Activated CD4-positive, alpha-beta T cell treated with anti-CD3 and anti-CD28 coated beads, Interleukin-2, Interleukin-4, amounts not matched to agents 100 ng/mL and 50 ng/mL, durations not matched to agents 16 hours and 8 hours (primary cell): ENCODE measurements around the gene LTF.
"Not testable (repeated sequence)": the region's sequence is repeated elsewhere in the genome, so short reads cannot be mapped to it uniquely, and the experiment has no call there.

Source experiments
- DNase-seq: peaks from one replicate; pipeline ENCODE4 v3.0.0-alpha.2; 2020; ENCODE audit warnings: low spot score

The LTF gene

DNA sequence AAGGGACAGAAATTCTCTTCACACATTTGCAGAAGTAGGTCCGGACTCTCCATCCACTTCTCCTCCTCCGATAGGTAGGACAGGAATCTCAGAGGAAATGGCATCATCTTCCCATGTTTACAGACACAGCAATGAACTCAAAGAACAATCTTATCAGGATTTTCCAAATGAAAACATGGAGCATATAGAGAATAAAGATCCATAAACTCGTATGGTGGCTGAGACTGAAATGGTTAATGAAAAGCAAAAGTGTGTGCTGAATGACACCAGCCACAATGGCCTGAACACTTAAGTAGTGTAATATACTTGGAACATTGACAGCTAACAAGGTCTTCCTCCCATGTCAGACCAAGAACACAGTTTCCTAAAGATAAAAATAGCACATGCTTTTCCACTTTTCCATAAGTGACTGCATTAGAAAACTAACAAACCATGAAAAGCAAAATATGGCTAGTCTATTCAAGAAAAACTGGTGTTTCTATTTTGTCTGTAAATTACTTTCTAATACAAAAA, 51.9 kb downstream of the LTF start:
- DNase-seq, result no peak

- DNase-seq, result no peak
These were observed 53.4 kb downstream of the LTF start for GRCh38 chr3:46411271-46411670.

DNA sequence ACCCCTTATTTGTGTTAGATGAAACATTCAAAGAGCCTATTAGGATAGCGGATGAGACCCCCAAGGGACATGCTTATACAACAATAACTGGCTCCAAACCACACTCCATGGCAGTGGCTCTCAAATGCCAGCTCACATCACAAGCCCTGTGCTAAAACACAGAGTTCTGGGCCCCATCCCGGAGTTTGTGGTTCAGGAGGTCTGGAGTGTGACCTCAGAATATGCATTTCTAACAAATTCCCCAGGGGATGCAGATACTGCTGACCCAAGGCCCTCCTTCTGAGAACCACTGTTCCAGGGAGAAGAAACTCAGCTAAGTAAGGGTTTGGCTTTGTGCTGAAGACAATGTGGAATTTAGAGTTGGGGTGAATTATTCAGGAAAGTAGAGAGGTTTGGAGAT, 54.0 kb downstream of the LTF start:
- no peak for DNase-seq

DNA sequence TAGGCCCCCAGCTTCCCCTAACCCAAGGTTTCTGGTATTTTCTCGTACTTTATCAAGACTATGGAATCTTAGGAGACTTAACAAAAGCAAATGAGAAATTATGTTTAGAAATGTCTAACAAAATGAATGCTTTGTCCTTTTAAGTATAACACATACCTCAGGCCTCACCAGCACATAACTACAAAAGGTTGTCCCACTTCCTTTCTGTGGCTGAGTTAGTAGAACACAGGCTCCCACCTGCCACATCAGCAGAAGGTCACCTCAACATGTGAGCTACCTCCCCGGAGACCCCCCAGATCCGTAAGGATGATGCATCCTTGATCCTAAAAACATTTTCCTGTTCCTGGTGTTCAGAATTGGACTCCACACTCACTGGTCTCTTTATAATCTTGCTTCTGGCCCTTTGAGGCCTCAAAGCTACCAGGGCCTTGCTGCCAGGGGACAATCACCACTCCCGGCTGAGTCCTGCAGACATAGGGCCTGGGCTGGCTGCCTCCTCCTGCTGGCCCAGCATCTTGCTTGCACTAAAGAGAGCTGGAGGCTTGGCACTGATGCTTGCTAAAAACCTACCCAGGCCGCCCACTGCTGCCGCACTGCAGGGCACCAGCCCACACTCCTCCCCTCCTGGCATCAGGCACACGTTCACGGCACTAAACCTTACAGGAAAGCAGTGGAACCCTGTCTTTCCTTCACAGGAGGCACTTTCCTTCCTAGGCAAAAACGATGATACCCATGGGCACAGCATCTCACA, 54.8 kb downstream of the LTF start:
- no peak for DNase-seq

GRCh38 chr3:46408853-46409252, 55.9 kb downstream of the LTF start:
- DNase-seq, result no peak

DNA sequence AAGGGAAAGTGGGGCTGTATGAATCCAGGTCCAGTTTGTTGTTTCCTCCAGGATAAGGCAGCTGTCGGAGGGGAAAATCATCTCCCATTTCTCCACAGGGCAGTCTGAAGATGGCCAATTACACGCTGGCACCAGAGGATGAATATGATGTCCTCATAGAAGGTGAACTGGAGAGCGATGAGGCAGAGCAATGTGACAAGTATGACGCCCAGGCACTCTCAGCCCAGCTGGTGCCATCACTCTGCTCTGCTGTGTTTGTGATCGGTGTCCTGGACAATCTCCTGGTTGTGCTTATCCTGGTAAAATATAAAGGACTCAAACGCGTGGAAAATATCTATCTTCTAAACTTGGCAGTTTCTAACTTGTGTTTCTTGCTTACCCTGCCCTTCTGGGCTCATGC, 56.7 kb downstream of the LTF start:
- DNase-seq, result no peak

DNA sequence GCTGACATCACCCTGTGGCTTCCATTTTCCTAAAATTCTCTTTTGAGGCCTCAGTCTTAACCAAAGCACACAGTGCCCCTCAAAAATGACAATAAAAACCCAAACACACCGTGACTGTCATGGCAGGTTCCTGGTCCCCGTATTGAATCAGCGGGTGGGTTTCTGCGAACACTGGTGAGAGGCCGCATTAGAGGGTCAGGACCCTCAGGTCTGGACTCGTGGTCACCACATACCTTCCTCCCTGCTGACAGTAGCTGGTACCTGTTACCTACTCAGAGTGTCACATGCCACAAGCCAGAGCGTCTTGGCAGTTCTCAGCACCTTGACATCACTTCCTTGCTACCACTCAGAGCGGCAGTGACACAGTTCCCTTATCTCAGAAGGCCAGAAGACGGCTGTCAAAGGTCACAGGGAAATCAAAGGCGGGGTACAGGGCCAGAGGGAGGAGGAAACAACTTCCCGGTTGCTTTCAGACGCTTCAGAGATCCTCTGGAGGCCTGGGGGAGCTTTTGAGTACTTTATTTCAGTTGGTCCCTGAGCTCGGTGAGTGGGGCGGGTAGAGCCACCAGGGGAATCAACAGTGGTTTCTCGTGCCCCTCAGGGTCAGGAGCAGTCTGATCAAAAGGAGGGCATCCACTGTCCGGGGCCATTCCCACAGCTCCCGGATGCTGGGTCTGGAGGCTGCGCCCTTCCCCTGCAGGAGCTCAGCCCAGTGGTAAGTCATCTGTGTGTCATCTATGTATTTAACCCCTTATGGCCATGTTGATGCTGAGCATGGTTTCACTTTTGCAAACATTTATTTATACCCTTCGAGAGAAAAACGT, 57.7 kb downstream of the LTF start, which contains the start of the genes CCR5AS and CCRL2:
CCR5AS (minus strand) TSS at position 279 of the 824 bp plus-strand sequence.
CCRL2 (plus strand) TSS at position 472 of the 824 bp plus-strand sequence. CDS start 821 bp downstream, outside the sequence.
- peak; percentile 44 for DNase-seq

- no peak for DNase-seq
These were observed 58.3 kb downstream of the LTF start for GRCh38 chr3:46406443-46406787.

- DNase-seq, result no peak
These were observed 59.2 kb downstream of the LTF start for GRCh38 chr3:46405301-46406019.

- DNase-seq, result not testable (repeated sequence)
These were observed 61.8 kb downstream of the LTF start for GRCh38 chr3:46402902-46403301.

DNA sequence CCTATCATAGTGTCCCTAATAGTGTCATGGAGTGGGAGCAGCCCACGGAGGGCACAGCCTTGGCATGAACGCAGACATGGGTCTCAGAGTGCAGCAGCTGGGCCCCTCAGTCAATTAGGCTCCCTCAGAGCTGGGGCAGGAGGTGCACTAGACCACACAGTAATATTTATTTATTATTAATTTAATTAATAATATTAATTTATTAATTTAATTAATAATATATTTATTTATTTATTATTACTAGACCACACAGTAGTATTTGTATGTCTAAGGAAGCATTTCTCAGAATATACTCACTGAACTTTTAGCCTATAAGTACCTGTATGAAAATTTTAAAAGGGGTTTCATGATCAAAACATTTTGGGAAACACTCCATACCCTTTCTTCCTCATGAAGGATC, 63.1 kb downstream of the LTF start:
- no peak for DNase-seq

DNA sequence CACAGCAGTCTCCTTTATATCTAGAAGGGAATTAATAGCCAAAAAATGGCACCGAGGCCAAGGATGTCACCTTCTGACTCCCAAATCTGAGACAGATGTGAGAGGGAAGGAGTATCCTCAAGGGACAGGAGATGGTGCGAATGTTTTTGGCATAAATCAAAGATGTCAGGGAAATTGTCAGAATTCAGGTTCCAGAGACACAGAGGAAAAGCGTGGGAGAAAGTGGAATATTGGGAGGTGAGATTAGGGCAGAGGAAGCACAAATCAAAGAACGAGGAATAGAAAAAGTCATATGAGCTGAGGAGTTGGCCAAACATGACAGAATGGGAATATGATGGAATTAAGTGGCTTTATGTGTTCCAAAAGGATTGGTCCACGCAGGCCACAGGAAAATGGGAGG, 63.9 kb downstream of the LTF start:
- no peak for DNase-seq

- no peak for DNase-seq
These were observed 64.5 kb downstream of the LTF start for GRCh38 chr3:46400000-46400734.

DNA sequence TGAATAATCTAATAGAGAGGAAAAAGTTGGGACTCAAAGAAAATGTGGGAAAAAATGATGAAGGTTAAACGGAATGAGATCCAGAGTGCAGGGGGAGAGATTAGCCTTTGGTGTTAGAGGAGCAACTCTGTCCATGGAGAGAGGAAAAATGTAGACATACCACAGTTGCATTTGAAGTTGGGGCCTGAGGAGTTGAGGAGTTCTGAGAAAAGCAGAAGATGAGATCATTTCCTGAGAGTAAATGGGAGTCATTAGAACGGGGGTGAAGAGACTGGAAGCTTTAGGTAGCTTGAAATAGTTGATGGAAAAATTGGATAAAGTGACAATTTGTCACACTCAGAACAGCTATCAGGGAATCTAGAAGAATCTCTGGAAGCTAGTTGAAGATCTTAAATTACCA, 65.1 kb downstream of the LTF start:
- DNase-seq, result no peak

GRCh38 chr3:46399098-46399497, 65.6 kb downstream of the LTF start:
- no peak for DNase-seq

GRCh38 chr3:46398186-46398955, 66.3 kb downstream of the LTF start:
- DNase-seq, result no peak

GRCh38 chr3:46397111-46397510, 67.6 kb downstream of the LTF start:
- DNase-seq, result no peak

DNA sequence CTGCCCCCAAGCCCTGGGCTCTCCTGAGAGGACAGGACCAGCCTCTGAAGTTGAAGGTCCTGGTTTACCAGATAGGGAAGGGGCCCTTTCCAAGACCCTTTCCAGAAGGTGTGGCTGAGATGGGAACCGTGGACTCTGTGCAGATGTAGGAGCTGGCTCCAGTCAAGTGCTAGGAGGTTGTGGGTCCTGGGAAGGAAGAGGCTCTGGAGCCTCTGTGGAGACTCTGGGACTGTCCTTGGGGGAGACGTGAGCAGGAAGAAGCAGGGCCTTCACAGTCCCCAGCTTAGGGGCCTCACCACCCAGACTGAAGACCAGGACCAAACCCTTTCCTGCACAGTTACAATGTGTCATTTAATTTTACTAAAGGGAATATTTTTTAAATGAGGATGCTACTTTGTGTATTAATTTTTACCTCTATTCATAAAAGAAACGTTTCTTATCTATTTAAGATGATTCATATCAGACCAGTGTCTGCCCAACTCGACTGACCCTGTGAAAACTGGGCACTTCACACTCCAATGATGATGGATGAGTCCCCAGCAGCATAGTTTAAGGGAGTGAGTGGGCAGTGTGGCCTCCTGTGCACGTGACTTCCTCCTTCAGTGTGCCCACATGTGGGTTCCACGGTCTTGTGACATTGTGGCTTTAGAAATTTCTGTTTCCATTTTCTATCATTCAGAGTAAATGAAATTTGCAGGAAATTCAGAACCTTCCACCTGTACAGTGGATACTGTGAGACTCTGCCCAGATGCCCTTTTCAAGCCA, 68.8 kb downstream of the LTF start:
- no peak for DNase-seq

DNA sequence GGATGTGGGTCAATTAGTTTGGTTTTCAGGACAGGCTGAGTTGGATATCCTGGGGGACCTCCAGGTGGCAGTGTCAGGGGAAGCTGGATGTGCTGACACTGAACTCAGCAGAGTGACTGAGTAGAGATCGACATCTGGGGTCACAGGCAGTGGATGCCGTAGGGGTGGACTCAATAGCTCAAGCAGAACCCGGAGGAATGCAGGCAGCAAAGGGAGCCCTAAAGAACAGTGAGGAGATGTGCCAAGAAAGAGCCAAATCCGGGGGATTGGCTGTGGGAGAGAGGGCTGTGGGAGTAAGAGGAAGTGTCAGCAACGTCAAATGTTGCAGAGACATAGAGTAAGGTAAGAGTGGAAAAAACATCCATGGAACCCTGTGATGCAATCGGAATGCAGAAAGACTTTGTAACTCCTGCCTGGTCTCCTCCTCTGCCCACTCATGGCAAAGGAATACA, 69.5 kb downstream of the LTF start:
- DNase-seq, result no peak
